H1 (cell line): ENCODE measurements around the gene NKIRAS2. TPM values are rescaled to one million over a fixed set of nuclear protein-coding genes. Genes with fewer than 3 reads are reported as not detected.

Experiments
- CTCF ChIA-PET: fragments of 300-600 bp; sonication (Branson Sonifier 250); formaldehyde crosslinking; loops from one replicate; lab custom pipeline; 2021; ENCODE audit not compliant: partially characterized antibody; lab: Charles Lee
- POLR2A ChIA-PET: fragments of 300-600 bp; sonication (Branson Sonifier 250); formaldehyde crosslinking; loops from one replicate; lab custom pipeline; 2021; ENCODE audit warnings: inconsistent platforms; ENCODE audit not compliant: partially characterized antibody; lab: Charles Lee
- DNase-seq, 2 experiments: peaks; one replicate each; pipeline versions ENCODE4 v3.0.0 to v3.0.0-alpha.2; 2010 to 2022; ENCODE audit warnings: low spot score in 2 of 2, low read depth in 1 of 2, mixed read lengths in 1 of 2
- FAIRE-seq: peaks from 2 replicates; lab custom pipeline; 2011; peaks lifted over from hg19 to GRCh38; lab: Jason Lieb, UNC
- H2AFZ ChIP-seq: 2 replicates; pipeline ENCODE4 v1.8.1; 2012; ENCODE audit warnings: low read length, inconsistent platforms
- H2AK5ac ChIP-seq: 2 replicates; pipeline ENCODE4 v1.6.1; 2013; ENCODE audit warnings: low read depth, low read length
- H2BK120ac ChIP-seq: replicated peaks from 2 replicates; pipeline ENCODE3; 2013; ENCODE audit warnings: low read depth, low read length, inconsistent platforms
- H2BK12ac ChIP-seq: 2 replicates; pipeline ENCODE4 v1.6.1; 2013; ENCODE audit warnings: low read depth, low read length
- H2BK15ac ChIP-seq: 2 replicates; pipeline ENCODE4 v1.6.1; 2013; ENCODE audit warnings: low read length
- H2BK20ac ChIP-seq: 2 replicates; pipeline ENCODE4 v1.6.1; 2013; ENCODE audit warnings: low read length
- H2BK5ac ChIP-seq: 2 replicates; pipeline ENCODE4 v1.6.1; 2013; ENCODE audit warnings: low read depth, low read length
- H3K14ac ChIP-seq: 2 replicates; pipeline ENCODE4 v1.6.1; 2013; ENCODE audit warnings: inconsistent platforms; ENCODE audit not compliant: insufficient read length
- H3K18ac ChIP-seq: 2 replicates; pipeline ENCODE4 v1.6.1; 2013; ENCODE audit warnings: low read length; ENCODE audit errors: extremely low read depth
- H3K23ac ChIP-seq: 2 replicates; pipeline ENCODE4 v1.6.1; 2013; ENCODE audit warnings: inconsistent platforms; ENCODE audit not compliant: insufficient read length
- H3K23me2 ChIP-seq: 2 replicates; pipeline ENCODE4 v1.6.1; 2013; ENCODE audit warnings: low read depth, low read length
- H3K27ac ChIP-seq: 2 replicates; pipeline ENCODE4 v1.6.1; 2011; ENCODE audit warnings: low read depth, low read length, inconsistent platforms
- H3K27me3 ChIP-seq, 4 experiments: replicated peaks in 1 of 4; 1 replicate in 1 of 4; 2 replicates in 3 of 4; pipeline versions ENCODE4 v1.6.1 to v1.8.1; 2011 to 2013; ENCODE audit warnings: low read length in 3 of 4, mild to moderate bottlenecking in 3 of 4, inconsistent platforms in 2 of 4, mixed read lengths in 2 of 4, moderate library complexity in 1 of 4; ENCODE audit not compliant: control insufficient read depth in 3 of 4, insufficient read depth in 3 of 4; ENCODE audit errors: extremely low read depth in 1 of 4
- H3K36me3 ChIP-seq, 4 experiments: 2 replicates each; pipeline versions ENCODE4 v1.6.1 to v1.8.1; 2011 to 2013; ENCODE audit warnings: mild to moderate bottlenecking in 4 of 4, low read length in 3 of 4, moderate library complexity in 2 of 4, control low read depth in 1 of 4, inconsistent platforms in 1 of 4; ENCODE audit not compliant: insufficient read depth in 4 of 4, control insufficient read depth in 2 of 4
- H3K4ac ChIP-seq: replicated peaks from 2 replicates; pipeline ENCODE3; 2013; ENCODE audit warnings: low read length, low read depth, mixed read lengths, inconsistent platforms; ENCODE audit not compliant: insufficient read length
- H3K4me1 ChIP-seq, 4 experiments: replicated peaks in 1 of 4; 1 replicate in 1 of 4; 2 replicates in 3 of 4; pipeline versions ENCODE4 v1.6.1 to v1.8.1; 2011 to 2013; ENCODE audit warnings: low read length in 3 of 4, inconsistent platforms in 2 of 4, mixed read lengths in 1 of 4; ENCODE audit not compliant: insufficient read depth in 4 of 4, control insufficient read depth in 3 of 4
- H3K4me2 ChIP-seq, 2 experiments: 2 replicates each; pipeline versions ENCODE4 v1.6.1 to v1.8.1; 2011 to 2013; ENCODE audit warnings: low read depth in 2 of 2, low read length in 2 of 2, control low read depth in 1 of 2, inconsistent platforms in 1 of 2, mild to moderate bottlenecking in 1 of 2; ENCODE audit not compliant: insufficient read depth in 1 of 2
- H3K4me3 ChIP-seq, 4 experiments: fragments of 200-600, 300-600 bp in 1 of 4; sonication (generic), shearing (Covaris generic), sonication (Bioruptor Twin) in 1 of 4; 2 replicates each; pipeline versions ENCODE4 v1.5.1 to v1.8.1; 2011 to 2016; ENCODE audit warnings: low read length in 4 of 4, low read depth in 3 of 4, control low read depth in 2 of 4, inconsistent platforms in 2 of 4, mild to moderate bottlenecking in 2 of 4, mixed read lengths in 1 of 4, moderate library complexity in 1 of 4; ENCODE audit not compliant: insufficient read depth in 2 of 4; ENCODE audit errors: extremely low read depth in 1 of 4
- H3K56ac ChIP-seq: replicated peaks from 2 replicates; pipeline ENCODE3; 2013; ENCODE audit warnings: low read depth, mild to moderate bottlenecking, mixed read lengths, low read length, inconsistent platforms; ENCODE audit not compliant: insufficient read length
- H3K79me1 ChIP-seq: 2 replicates; pipeline ENCODE4 v1.6.1; 2013; ENCODE audit warnings: low read depth, low read length, control low read depth
- H3K79me2 ChIP-seq, 2 experiments: 2 replicates each; pipeline versions ENCODE4 v1.6.1 to v1.8.1; 2012 to 2013; ENCODE audit warnings: low read length in 2 of 2, mild to moderate bottlenecking in 2 of 2, inconsistent platforms in 1 of 2; ENCODE audit not compliant: insufficient read depth in 2 of 2, control insufficient read depth in 1 of 2
- H3K9ac ChIP-seq, 4 experiments: replicated peaks in 1 of 4; 1 replicate in 1 of 4; 2 replicates in 3 of 4; pipeline versions ENCODE4 v1.6.1 to v1.8.1; 2011 to 2013; ENCODE audit warnings: low read depth in 3 of 4, low read length in 3 of 4, control low read depth in 2 of 4, mild to moderate bottlenecking in 2 of 4, moderate library complexity in 2 of 4, inconsistent platforms in 1 of 4; ENCODE audit errors: extremely low read depth in 1 of 4
- H3K9me3 ChIP-seq, 2 experiments: 2 replicates each; pipeline versions ENCODE4 v1.6.1 to v1.8.1; 2012 to 2013; ENCODE audit warnings: mild to moderate bottlenecking in 2 of 2, moderate library complexity in 2 of 2, control low read depth in 1 of 2, inconsistent platforms in 1 of 2, low read depth in 1 of 2, low read length in 1 of 2, mixed read lengths in 1 of 2; ENCODE audit not compliant: insufficient read depth in 2 of 2
- H4K20me1 ChIP-seq, 2 experiments: replicated peaks in 1 of 2; 2 replicates each; pipeline versions ENCODE3 to v1.8.1; 2011 to 2013; ENCODE audit warnings: inconsistent platforms in 2 of 2, low read length in 2 of 2, mild to moderate bottlenecking in 1 of 2; ENCODE audit not compliant: insufficient read depth in 2 of 2, control insufficient read depth in 1 of 2
- H4K5ac ChIP-seq: 2 replicates; pipeline ENCODE4 v1.6.1; 2013; ENCODE audit warnings: low read length, low read depth, mixed read lengths, inconsistent platforms; ENCODE audit not compliant: insufficient read length
- H4K8ac ChIP-seq: 2 replicates; pipeline ENCODE4 v1.8.0; 2013; ENCODE audit warnings: mild to moderate bottlenecking, moderate library complexity, low read length, inconsistent platforms; ENCODE audit not compliant: insufficient read depth; ENCODE audit errors: extremely low read depth
- H4K91ac ChIP-seq: replicated peaks from 2 replicates; pipeline ENCODE3; 2013; ENCODE audit warnings: low read length, mixed read lengths, inconsistent platforms; ENCODE audit not compliant: insufficient read length
- ASH2L ChIP-seq: fragments of 200-600, 300-600 bp; sonication (generic); IDR thresholded peaks from one replicate; pipeline ENCODE4 v1.7.1; 2017; ENCODE audit warnings: low read length
- BACH1 ChIP-seq: IDR thresholded peaks from 2 replicates; pipeline ENCODE4 v1.6.1; 2012; ENCODE audit warnings: low read length, improper control_type of control experiment
- BCL11A ChIP-seq, 2 experiments: IDR thresholded peaks; one replicate each; pipeline ENCODE4 v1.6.1; 2011; ENCODE audit warnings: low read depth in 2 of 2, low read length in 2 of 2, mild to moderate bottlenecking in 2 of 2
- BRCA1 ChIP-seq: IDR thresholded peaks from 2 replicates; pipeline ENCODE4 v1.6.1; 2012; ENCODE audit warnings: low read depth, low read length, improper control_type of control experiment
- CBX8 ChIP-seq: fragments of 300-800, 300-1000 bp; sonication (generic); IDR thresholded peaks from 2 replicates; pipeline ENCODE4 v1.7.1; 2016; ENCODE audit warnings: low read depth, low read length, borderline replicate concordance
- GABPA ChIP-seq: IDR thresholded peaks from 2 replicates; pipeline ENCODE4 v1.6.1; 2011; ENCODE audit warnings: mild to moderate bottlenecking, low read length, moderate library complexity, borderline replicate concordance; ENCODE audit not compliant: insufficient read depth
- HDAC2 ChIP-seq, 2 experiments: fragments of 300-600 bp in 1 of 2; sonication (generic) in 1 of 2; IDR thresholded peaks; 2 replicates each; pipeline ENCODE4 v1.6.1; 2011 to 2012; ENCODE audit warnings: low read depth in 2 of 2, low read length in 2 of 2, mild to moderate bottlenecking in 2 of 2, moderate library complexity in 2 of 2, borderline replicate concordance in 1 of 2, inconsistent platforms in 1 of 2
- KDM4A ChIP-seq: IDR thresholded peaks from one replicate; pipeline ENCODE4 v1.7.1; 2012; ENCODE audit warnings: low read depth, mild to moderate bottlenecking, moderate library complexity, low read length, inconsistent platforms; ENCODE audit not compliant: severe bottlenecking
- KDM5A ChIP-seq: fragments of 200-600 bp; IDR thresholded peaks from 2 replicates; pipeline ENCODE4 v1.7.1; 2012; ENCODE audit warnings: mild to moderate bottlenecking, low read length, inconsistent platforms, mixed read lengths
- NANOG ChIP-seq: IDR thresholded peaks from 2 replicates; pipeline ENCODE4 v1.6.1; 2011; ENCODE audit warnings: low read length, low read depth, mild to moderate bottlenecking, inconsistent platforms; ENCODE audit not compliant: insufficient read depth, poor library complexity, severe bottlenecking
- POU5F1 ChIP-seq: IDR thresholded peaks from 2 replicates; pipeline ENCODE4 v1.6.1; 2011; ENCODE audit warnings: low read depth, mild to moderate bottlenecking, low read length, moderate library complexity
- SAP30 ChIP-seq: fragments of 300-600 bp; sonication (generic); IDR thresholded peaks from 2 replicates; pipeline ENCODE4 v1.7.1; 2012; ENCODE audit warnings: low read length, moderate library complexity, mild to moderate bottlenecking, inconsistent platforms; ENCODE audit not compliant: insufficient read depth, insufficient replicate concordance
- SIX5 ChIP-seq: IDR thresholded peaks from 2 replicates; pipeline ENCODE4 v1.6.1; 2011; ENCODE audit warnings: mild to moderate bottlenecking, low read depth, low read length
- ZNF274 ChIP-seq: IDR thresholded peaks from 2 replicates; pipeline ENCODE4 v1.7.0; 2012; ENCODE audit warnings: low read length, borderline replicate concordance; ENCODE audit errors: extremely low read depth
- WGBS, 2 experiments: shearing (Covaris generic) in 1 of 2; methylation state at CpG; one replicate each; pipeline versions ENCODE4 v1.1.6 to v1.1.7; 2013 to 2015; ENCODE audit warnings: low lambda C conversion rate in 2 of 2, mixed read lengths in 2 of 2, inconsistent platforms in 1 of 2, low coverage in 1 of 2, missing lambda C conversion rate in 1 of 2; ENCODE audit not compliant: insufficient replicate concordance in 2 of 2, insufficient coverage in 1 of 2, insufficient read length in 1 of 2; ENCODE audit errors: extremely low coverage in 1 of 2, missing lambda C conversion rate in 1 of 2; 5-methylcytosine and 5-hydroxymethylcytosine counted together
- polyA plus RNA-seq, 7 experiments: library from polyadenylated mRNA; depleted of rRNA in 3 of 7; stranded (reverse) in 5 of 7; unstranded in 2 of 7; fragments of >200 nt in 5 of 7; fragments of 200-250 nt in 2 of 7; gene quantifications; 1 replicate in 5 of 7; 2 replicates in 1 of 7; 4 replicates in 1 of 7; pipeline versions ENCODE4 v1.2.1 to v1.2.3, GENCODE V29; 2011 to 2013; ENCODE audit warnings: missing spikeins in 2 of 7, mixed read lengths in 2 of 7
- total RNA-seq: library from RNA; stranded (reverse); fragmentation: NEBNext Ultra II Directional; extraction: Animal tissue kit (Norgen Biotek cat#: 25700); gene quantifications from 2 replicates; pipeline ENCODE4 v1.2.1, GENCODE V29; 2021

Gene NKIRAS2
- total and polyA plus RNA-seq, 2 of the 8 experiments (the other 6 are each of a cell fraction or from before 2014, with no cell fraction given) = 34.5 to 51.1 TPM

DNA sequence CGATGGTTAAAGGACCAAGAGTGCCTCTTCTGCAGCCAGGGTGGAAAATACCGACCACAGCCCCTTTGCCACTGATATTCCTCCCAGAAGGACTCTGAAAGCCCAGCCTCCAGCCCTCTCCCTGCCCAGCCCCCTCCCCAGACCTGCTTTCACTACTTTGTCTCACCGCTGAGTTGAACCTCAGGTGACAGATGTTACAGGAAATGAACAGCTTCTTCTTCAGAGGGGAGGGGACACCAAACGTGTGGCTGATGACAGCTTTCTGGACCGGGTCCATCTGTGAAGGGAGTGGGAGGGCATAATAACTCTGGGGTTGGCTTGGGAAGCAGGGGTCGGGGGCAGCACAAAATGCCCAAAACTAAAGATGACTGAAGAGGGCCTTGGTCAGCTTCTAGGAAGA lies 14.2 kb downstream of the NKIRAS2 start:
- H3K27me3 ChIP-seq = no peaks in the 10 kb centered on the region
- no peak overlapping the region for H3K9ac ChIP-seq
- no peaks in the 10 kb centered on the region for H3K79me2 ChIP-seq
- H3K4me2 ChIP-seq = no peak overlapping the region
- no peak overlapping the region for H3K56ac ChIP-seq
- ChIA-PET CTCF (interaction anchor here (0.5 to 38.8 kb wide), 10 partner anchors 9 to 1994 kb away, joined by 3 to 1084 read pairs (median 4); partner anchors contain the start of genes DHX58, HSPB9, KAT2A and ZNF385C), POLR2A (interaction anchor here (1.5 kb wide), 1 partner anchor 17 kb away, joined by 4 read pairs; the partner anchor contains the start of gene DNAJC7)
- no peak overlapping the region for H3K18ac ChIP-seq
- FAIRE-seq (no peak), DNase-seq (no peak)
- 86% methylated on average over 5 of the region's 6 CpGs; no CpG with 5 or more reads in 1 of the 2 experiments for WGBS, 2 experiments
- no peak overlapping the region for H3K27ac ChIP-seq
- no peak overlapping the region for H4K8ac ChIP-seq
- no peak overlapping the region for H3K23ac ChIP-seq
- no peak overlapping the region for H2BK12ac ChIP-seq
- H3K14ac ChIP-seq = no peak overlapping the region
- no peak overlapping the region for H2BK15ac ChIP-seq
- H4K5ac ChIP-seq = no peak overlapping the region
- no peak overlapping the region for H2BK20ac ChIP-seq
- H3K79me1 ChIP-seq = no peaks in the 10 kb centered on the region
- no peak overlapping the region for H2BK120ac ChIP-seq
- H3K4me1 ChIP-seq = peaks cover 0 to 6% (median 2%) of the 10 kb centered on the region in 4 experiments; a peak in 1 of 7 replicates
- no peak overlapping the region for H4K91ac ChIP-seq
- no peak overlapping the region for H3K4me3 ChIP-seq
- H3K36me3 ChIP-seq = no peaks in the 10 kb centered on the region
- H2AFZ ChIP-seq = no peak overlapping the region
- H4K20me1 ChIP-seq = no peaks in the 10 kb centered on the region
- H3K4ac ChIP-seq = no peak overlapping the region
- no peak overlapping the region for H2AK5ac ChIP-seq
- no peak overlapping the region for H2BK5ac ChIP-seq
- no peaks in the 10 kb centered on the region for H3K9me3 ChIP-seq
- H3K23me2 ChIP-seq = no peaks in the 10 kb centered on the region
- TF ChIP-seq KDM5A (no peak), HDAC2 (IDR thresholded peaks at IDR 0.05; ENCODE audit: borderline replicate concordance in 1 of 2, low read depth in 2 of 2, low read length in 2 of 2) (no peak), ZNF274 (no peak), ASH2L (no peak), BRCA1 (no peak), KDM4A (no peak), NANOG (no peak), SIX5 (no peak), BACH1 (no peak), GABPA (no peak), CBX8 (no peak), BCL11A (IDR thresholded peaks at IDR 0.05; ENCODE audit: low read depth in 2 of 2, low read length in 2 of 2) (no peak), SAP30 (no peak), POU5F1 (no peak)
